GM18508 (cell line): Measurements from ENCODE around the gene IPPK.

ENCODE experiments used
- ATAC-seq: cut with Tn5 transposase; IDR thresholded peaks from one replicate; pipeline ENCODE4 v1.9.1; 2021; ENCODE audit warnings: moderate number of reproducible peaks; ENCODE audit not compliant: insufficient read depth, unreplicated experiment

Gene IPPK

DNA sequence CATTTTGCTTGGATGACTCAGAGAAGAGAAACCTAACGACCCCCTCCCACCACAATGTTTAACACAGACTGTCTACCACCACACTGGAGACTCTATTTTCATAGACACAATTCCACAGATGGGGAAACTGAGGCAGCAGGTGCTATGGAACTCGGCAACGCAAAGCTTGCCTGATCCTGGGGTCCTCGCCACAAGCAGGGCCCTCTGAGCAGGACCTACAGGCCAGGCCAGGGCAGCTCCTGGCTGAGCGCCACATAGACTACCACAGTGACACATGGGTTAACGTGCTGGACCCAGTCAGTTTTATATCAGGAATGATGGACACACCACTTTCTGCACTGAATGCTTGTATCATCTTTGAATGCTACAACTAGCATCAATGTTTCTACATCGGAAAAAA, 11.8 kb downstream of the IPPK start:
- ATAC-seq = no peak

DNA sequence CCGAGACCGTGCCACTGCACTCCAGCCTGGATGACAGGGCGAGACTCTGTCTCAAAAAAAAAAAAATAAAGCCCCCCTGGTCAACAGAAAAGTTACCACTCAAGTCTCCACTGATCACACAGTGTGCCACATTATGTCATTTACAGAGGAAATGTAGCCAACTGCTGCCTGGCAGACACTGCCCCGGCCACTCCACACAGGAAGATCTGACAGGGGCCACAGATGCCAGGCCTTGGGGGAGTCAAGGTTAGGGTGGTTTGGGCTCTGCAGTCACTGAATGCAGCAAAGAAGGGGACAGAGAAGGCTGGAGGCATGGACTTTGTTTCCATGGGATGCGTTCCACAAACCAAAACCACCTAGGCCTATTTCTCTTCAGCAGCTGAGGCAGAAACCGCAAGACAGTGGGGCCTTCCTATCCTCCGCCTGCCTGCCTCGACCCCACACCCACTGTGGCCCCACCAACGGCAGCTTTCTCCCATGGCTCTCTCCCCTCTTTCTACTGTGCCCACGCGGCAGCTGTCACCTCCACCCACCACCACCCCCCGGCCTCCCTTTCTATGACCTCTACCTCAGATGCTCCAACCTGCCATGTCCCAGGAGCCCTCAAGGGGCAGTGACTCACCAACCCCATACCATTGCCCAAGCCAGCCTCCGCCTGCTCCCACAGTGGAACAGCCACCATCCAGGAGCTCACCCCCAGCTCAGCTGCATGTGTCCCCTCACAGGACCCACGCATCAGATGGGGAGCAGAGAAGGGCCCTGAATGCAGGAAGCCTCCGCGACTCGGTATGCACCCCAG, 12.4 kb downstream of the IPPK start:
- no peak for ATAC-seq

GRCh38 chr9:92656537-92656925, 13.4 kb downstream of the IPPK start:
- no peak for ATAC-seq

DNA sequence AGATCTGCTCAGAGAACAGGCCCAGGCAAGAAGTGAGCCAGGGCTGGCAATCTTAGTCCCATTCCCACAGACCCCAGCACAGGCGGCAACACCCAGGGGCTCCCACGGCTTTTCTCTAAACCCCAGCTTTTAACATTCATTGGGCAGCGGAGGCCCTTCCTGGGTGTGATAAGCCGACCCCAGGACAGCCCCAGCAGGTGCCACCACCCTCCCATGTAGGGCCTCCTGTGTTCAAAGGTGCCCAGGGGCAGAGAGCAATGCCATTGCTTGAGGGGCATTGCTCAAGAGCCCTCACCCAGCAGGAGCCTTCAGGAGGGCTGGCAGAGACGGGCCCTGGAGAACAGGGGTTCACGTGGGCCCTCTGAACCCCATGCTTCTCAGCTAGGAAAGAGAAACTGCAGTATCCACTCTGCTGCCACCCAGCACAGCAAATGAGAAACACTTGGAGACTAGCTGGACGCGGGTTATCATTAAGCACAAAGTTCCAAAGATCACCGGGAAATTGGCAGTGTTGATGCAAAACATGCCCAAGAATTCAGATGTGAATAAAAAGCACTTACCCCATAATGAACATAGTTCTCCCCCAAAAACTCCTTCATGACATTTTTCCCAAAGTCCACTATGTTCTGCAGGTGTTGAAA, 13.9 kb downstream of the IPPK start:
- ATAC-seq = no peak

GRCh38 chr9:92655366-92655765, 14.6 kb downstream of the IPPK start:
- no peak for ATAC-seq

- no peak for ATAC-seq
Observed at GRCh38 chr9:92654481-92655301, 15.2 kb downstream of the IPPK start.

GRCh38 chr9:92652461-92652860, 17.5 kb downstream of the IPPK start:
- no peak for ATAC-seq

GRCh38 chr9:92650839-92651621, 18.9 kb downstream of the IPPK start:
- ATAC-seq = no peak

DNA sequence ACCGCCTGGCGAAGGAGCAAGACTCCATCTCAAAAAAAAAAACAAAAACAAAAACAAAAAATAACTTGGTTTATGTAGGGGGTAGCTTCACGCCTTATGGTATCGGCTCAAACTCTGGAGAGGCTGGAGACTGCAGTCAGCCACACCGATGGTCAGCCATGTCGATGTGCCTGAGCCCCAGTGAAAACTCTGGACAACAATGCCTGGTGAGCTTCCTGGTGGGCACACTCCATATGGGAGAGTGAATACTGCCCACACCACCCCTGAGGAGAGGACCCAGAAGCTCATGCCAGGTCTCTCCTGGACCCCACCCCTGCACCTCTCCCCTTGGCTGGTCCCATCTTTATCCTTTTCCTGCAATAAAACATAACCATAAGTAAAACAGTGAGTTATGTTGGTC, 19.6 kb downstream of the IPPK start:
- no peak for ATAC-seq

GRCh38 chr9:92649007-92649406, 20.9 kb downstream of the IPPK start:
- no peak for ATAC-seq

DNA sequence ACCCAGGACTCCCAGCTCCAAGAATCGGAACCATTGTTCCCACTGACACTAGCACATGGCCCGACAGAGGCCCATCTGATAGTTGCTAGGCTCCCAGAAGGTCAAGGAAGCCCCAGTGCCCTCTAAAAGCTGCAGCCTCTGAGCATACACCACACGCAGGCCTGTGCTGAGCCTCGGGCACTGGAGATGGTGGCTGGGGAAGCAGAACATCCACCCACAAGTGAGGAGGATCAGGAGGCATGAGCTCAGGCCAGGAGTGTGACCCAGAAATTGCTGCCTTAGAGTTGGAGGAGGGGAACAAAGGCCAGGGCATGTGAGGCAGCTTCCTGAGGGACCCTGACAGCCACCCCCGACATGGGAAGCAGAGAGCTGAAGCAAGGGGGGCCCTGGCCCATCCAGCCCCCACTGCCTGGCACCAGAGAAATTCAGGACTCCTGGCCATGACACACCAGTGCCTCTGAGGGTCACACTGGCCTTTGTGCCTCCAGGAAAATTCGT, 21.4 kb downstream of the IPPK start:
- ATAC-seq = no peak

DNA sequence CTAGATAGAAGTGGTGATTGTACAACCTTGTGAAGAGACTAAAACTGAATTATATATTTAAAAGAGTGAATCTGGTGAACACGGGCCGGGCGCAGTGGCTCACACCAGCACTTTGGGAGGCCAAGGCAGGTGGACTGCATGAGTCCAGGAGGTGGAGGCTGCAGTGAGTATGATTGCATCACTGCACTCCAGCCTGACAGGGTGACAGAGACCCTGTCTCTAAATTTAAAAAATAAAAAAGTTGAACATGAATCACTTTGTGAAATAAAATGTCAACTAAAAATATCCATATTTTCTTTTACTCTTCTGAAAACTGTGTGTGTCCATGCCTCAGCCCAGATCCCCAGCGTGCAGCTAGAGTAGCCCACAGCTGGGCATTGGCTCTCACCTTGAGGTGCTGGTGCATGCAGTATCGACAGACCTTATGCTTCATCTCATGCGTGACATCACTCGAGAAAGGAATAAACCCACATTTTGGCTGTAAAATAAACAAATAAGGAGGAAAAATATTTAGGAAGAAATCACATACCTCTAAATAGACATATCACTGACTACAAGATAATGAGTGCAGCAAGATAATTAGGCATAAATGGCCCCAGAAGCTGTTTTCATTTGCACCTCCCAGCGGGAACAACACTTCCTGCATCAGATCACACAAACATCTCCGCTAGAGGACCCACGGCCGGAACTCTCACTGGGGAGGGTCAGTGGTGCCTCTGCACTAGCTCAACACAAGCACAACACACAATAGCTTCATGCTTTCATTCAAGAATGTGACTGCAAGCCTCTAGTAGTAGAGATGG, 22.1 kb downstream of the IPPK start:
- no peak for ATAC-seq

DNA sequence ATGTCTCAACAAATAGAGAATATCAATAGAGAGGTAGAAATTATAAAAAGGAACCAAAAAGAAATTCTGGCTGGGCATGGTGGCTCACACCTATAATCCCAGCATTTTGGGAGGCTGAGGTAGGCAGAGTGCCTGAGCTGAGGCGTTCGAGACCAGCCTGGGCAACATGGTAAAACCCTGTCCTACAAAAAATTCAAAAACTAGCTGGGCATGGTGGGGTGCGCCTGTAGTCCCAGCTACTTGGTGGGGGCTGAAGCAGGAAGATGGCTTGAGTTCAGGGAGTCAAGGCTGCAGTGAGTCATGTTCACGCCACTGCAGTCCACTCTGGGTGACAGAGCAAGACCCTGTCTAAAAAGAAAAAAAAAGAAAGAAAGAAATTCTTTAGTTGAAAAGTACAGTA, 24.9 kb downstream of the IPPK start:
- no peak for ATAC-seq

DNA sequence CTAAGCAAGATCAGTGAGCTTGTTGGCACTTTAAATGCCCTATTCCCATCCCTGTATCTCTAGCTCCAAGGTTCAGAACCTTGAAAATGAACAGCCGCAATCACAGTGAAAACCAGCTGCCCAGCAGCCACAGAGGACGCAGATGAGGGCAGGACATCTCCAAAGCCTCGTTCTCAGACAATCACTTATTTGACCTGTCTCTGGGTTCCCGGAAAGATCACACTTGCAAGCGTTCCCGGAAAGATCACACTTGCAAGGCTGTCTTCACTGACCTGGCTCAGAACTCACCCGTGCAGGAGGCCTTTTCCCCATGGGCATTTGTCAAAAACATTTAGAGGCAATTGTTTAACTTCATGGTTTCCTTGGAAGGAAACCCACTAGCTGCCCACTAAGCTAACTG, 25.7 kb downstream of the IPPK start:
- no peak for ATAC-seq

- ATAC-seq = no peak
Observed at GRCh38 chr9:92642564-92642963, 27.4 kb downstream of the IPPK start.

DNA sequence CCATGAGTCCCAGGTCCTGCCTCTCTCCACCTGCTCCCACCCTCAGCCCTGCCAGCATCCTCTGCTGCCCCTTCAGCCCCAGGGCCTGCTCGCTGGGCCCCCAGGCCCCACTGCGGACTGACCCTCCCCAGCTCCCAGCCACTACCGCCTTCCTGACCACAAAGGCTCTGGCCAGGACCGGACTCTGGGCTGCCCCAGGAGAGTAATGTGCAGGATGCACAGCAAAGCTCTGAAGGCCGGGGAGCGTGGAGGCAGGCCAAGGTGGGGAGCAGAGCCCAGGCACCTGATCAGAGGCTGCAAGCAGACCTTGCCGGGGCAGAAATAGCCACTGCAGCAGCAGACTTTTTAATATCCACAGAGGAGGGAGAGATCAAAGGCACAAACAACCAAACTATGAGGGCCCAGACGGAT, 27.9 kb downstream of the IPPK start:
- ATAC-seq = no peak

DNA sequence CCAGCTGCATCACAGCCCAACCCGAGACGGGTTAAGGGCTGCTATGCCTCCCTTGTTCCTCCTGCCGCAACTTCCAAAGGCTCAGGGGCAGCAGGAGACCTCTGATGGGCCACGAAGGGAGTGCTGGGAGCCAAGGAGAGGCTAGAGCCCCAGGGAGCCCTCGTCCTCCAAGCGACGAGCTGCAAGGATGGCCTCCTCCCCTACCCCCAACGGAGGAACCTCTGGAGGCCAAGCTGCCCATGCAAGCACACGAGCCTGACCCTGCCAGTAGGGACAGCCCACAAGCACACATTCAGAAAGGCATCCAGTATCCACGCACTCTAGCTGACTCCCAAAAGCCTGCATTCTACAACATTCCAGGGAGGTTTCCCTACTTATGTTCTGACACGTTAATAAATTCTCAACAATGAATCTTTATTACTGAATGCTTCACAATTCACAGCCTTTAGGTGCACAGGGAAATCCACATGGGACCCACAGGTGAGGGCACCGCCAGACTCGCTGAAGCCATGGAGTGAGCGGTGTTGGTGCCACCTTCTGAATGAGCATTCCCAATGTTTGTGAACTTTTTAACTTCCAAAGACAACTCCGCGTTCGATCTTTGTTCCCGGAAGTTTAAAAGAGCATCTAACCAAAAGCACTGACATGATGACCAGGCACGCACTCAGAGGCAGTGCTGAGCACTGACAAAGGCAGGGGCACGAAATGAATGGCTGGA, 28.7 kb downstream of the IPPK start:
- ATAC-seq = no peak

DNA sequence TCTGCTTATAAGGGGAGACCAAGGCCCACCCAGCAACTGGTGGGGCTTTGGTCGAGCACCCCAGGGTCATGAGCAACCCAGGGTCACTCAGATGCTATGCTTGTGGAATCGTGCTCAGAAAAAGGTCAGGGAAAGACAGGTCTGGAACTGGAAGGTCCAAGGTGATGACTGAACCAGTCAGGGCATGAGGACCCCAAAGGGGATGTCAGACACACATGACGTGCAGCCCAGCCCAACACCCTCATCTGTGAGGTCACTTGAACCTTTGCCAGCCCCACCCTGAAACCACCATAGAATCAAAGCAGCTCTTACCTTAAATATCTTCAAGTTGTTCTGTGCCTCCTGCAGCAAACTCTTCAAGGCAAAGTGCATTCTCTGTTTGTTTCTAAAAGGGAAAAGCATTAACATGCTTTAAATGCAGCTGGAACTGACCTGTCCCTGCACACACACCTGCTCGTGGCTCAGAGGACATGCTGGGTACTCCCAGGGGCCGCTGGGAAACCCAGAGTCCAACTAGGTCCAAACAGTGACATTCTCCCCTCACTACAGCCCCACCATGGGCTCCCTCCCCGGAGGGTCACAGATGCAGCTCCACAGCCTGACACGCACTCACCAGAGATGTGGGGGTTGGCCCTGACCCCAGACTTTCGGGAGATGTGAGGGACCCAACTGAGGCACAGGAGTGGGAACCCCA, 29.4 kb downstream of the IPPK start:
- ATAC-seq = no peak
